ENCODE measurements around the gene COQ3.
"Not testable (repeated sequence)": the region's sequence is repeated elsewhere in the genome, so short reads cannot be mapped to it uniquely, and the experiment has no call there.

Gene COQ3

DNA sequence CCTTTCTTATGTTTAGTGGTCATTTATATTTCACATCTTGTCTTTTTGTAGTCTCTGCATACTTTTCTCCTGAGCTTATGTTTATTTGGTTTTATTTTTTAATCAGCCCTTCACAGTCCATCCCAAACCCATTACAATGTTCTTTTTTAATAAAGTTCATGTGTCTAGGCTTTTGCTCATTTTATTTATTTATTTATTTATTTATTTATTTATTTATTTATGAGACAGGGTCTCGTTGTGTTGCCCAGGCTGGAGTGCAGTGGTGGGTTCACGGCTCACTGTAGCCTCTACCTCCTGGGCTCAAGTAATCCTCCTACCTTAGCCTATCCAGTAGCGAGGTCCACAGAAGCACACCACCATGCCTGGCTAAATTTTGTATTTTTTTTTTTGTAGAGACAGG is 3.1 kb downstream of the COQ3 start:
- DNase-seq (ENCODE audit: low read depth in 3 of 3, low spot score in 1 of 3) = no peak

DNA sequence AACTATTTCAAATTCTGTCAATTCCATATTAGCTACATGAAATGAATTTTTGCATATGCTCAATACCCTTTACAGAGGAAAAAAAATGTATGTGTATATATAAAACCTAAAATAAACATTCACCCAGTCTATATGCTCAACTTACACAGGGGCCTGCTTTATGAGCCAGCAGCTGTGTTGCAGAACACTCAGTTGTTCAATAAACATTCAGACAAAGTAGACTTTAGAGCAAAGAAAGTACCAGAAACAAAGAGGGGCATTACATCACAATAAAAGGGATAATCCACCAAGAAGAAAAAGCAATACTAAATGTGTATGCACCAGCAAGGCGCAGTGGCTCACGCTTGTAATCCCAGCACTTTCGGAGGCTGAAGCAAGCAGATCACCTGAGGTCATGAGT is 9.5 kb downstream of the COQ3 start:
- no peak for DNase-seq (ENCODE audit: low read depth in 3 of 3, low spot score in 1 of 3)

DNA sequence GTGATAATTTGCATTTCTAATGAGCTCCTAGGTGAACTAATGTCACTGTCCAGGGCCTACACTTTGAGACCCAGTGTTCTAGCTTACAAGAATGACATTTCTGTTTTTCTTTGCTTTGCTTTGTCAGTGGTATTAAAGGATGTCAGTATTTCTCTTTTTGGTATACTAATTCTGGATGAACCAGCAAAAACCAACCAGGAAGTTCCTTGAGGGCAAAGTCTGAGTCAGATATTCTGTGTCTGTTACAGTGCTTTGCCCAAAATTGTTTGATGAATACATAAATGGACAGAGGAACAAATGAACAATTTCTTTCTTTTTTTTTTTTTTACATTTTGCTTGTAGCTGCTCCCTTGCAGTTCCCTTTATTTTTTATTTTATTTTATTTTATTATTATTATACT is 15.4 kb downstream of the COQ3 start:
- DNase-seq (ENCODE audit: low read depth in 3 of 3, low spot score in 1 of 3) = no peak

DNA sequence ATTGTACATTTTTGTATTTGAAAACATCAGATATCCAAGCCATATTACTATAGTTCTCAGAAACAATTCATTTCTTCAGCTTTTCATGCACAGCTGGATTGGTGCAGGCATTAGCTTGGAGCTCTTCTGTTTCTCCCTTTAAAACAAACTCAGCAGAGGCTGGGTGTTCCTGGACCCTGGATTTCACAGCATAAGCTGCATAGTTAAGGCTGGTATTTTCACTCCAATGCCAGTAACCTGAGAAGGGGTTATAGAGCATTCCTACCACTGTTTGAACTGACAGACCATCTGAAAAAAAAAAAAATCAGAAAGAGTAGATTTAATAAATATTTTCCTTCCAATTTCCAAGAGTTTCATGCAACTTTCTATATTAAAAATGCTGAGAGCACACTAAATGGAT is 24.5 kb downstream of the COQ3 start:
- DNase-seq (ENCODE audit: low read depth in 3 of 3, low spot score in 1 of 3) = no peak

GRCh38 chr6:99366852-99367251 is 27.1 kb downstream of the COQ3 start:
- no peak for DNase-seq (ENCODE audit: low read depth in 3 of 3, low spot score in 1 of 3)

GRCh38 chr6:99364026-99364425 is 30.0 kb downstream of the COQ3 start:
- DNase-seq (ENCODE audit: low read depth in 3 of 3, low spot score in 1 of 3) = no peak

- DNase-seq (ENCODE audit: low read depth in 3 of 3, low spot score in 1 of 3) = no peak
Observed at GRCh38 chr6:99362678-99363268, 31.2 kb downstream of the COQ3 start.

GRCh38 chr6:99359800-99360199 is 34.2 kb downstream of the COQ3 start:
- no peak for DNase-seq (ENCODE audit: low read depth in 3 of 3, low spot score in 1 of 3)

DNA sequence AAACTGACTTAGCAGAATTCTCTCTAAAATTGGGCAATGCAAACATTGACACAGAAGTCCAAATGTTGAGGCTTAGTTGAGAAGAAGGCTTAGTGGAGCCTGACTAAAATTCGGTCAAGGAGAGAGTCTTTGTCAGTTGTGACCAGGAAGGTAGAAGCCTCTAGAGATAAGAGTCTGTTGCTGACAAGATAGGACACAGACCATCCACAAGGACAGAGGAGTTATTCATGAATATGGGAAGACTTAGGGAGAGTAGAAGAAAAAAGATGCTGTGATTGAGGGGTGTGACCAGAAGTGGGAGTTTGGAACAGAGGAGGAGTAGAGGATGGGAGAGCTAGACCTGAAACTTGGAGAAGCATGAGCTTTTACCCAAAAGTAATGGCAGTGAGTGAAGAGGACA is 37.4 kb downstream of the COQ3 start:
- DNase-seq (ENCODE audit: low read depth in 3 of 3, low spot score in 1 of 3) = no peak

GRCh38 chr6:99354983-99355382 is 39.0 kb downstream of the COQ3 start:
- no peak for DNase-seq (ENCODE audit: low read depth in 3 of 3, low spot score in 1 of 3)

- no peak for DNase-seq (ENCODE audit: low read depth in 3 of 3, low spot score in 1 of 3)
Observed at GRCh38 chr6:99353126-99353525, 40.9 kb downstream of the COQ3 start.

DNA sequence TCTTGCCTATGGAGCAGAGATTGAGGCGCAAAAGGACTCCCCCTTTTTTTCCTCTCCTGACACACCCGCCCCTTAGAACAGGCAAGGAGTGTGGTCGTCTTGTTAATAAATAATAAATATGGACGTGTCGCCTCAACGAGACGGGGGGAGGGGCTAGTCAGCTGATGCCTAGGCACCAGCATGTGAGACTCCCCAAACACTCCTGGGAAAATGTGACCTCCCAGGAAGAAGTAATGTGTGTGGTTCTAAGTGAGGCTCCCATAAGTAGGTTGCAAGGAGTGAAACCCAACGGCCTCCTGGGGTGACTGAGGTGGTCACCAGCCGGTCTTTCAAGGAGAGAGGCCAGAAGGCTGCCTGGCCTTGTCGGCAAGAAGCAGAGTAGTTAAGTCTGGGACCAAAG is 43.4 kb downstream of the COQ3 start:
- DNase-seq (ENCODE audit: low read depth in 3 of 3, low spot score in 1 of 3) = no peak

- DNase-seq (ENCODE audit: low read depth in 3 of 3, low spot score in 1 of 3) = no peak
Observed at GRCh38 chr6:99349171-99350141, 44.5 kb downstream of the COQ3 start, which contains the start of gene FAXC. FAXC (minus strand) TSS chr6:99349674; CDS start chr6:99349372, 302 bp downstream.

DNA sequence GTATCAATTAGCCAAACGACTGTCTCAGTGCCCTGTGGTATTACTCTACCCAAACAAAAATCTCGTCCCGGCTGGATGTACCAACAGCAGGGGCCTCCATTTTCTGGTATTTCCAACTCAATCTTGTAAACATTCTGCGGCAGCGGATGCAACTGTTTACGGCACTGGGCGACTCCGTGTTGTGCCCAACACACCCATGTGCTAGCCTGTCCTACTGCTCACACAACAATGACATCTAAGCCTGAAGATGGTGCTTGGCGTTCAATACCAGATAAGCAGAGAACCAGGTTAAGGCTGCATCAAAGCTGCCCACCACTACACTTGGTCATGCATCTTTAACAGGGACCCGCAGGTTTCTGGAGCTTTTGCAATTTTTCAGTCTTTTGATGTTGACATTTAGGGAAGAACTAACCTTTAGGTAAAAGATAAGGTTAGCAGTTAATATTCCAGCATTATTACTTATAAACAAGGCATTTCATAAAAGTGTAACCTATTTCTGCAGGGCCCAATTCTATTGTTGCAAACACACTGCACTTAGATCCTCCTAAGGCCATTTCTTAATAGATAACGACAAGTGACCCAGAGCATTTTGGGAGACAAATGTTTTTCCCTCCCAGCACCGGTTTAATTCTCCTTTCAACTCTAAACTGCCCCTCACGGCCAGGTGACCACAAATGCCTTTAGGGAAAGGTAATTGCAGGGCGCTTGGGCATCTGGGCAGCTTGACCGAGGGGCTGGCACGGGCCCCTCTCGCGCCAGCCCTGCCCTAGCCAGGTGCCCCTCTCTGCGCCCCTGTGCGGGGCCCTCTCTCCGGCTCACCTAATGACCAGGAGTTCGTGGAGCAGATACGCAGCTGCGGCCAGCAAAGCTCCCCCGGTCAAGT is 45.5 kb downstream of the COQ3 start:
- no peak for DNase-seq (ENCODE audit: low read depth in 3 of 3, low spot score in 1 of 3)

- no peak for DNase-seq (ENCODE audit: low read depth in 3 of 3, low spot score in 1 of 3)
Observed at GRCh38 chr6:99347804-99348203, 46.2 kb downstream of the COQ3 start.

- DNase-seq (ENCODE audit: low read depth in 3 of 3, low spot score in 1 of 3) = no peak
Observed at GRCh38 chr6:99346595-99346994, 47.4 kb downstream of the COQ3 start.

GRCh38 chr6:99345164-99345563 is 48.8 kb downstream of the COQ3 start:
- DNase-seq (ENCODE audit: low read depth in 3 of 3, low spot score in 1 of 3) = no peak

- no peak for DNase-seq (ENCODE audit: low read depth in 3 of 3, low spot score in 1 of 3)
Observed at GRCh38 chr6:99344289-99344688, 49.7 kb downstream of the COQ3 start.

DNA sequence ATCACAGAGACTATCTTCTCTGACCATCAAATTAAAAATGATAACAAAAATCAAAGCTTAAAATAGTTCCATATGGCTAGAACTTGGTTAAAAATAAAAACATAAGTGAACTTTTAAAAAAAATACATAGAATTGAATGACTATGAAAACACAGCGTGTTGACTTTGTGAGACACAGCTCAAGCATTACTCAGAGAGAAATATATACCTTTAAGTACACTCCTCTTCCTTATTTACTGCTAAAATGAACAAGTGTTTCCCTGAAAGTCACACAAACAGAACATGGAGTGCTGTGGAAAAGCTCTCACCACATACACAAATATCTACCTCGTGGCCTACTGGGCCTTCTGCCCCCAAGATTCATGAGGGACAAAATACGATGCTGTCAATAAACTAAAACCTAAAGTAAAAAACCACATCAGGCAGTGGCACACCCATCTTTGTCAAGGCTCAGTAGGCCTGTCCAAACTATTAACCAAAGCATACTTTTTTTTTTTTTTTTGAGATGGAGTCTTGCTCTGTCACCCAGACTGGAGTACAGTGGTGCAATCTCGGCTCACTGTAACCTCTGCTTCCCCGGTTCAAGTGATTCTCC is 52.0 kb downstream of the COQ3 start:
- DNase-seq (ENCODE audit: low read depth in 3 of 3, low spot score in 1 of 3) = no peak

GRCh38 chr6:99338188-99338587 is 55.8 kb downstream of the COQ3 start:
- DNase-seq (ENCODE audit: low read depth in 3 of 3, low spot score in 1 of 3) = no peak

- DNase-seq (ENCODE audit: low read depth in 3 of 3, low spot score in 1 of 3) = not testable (repeated sequence)
Observed at GRCh38 chr6:99335298-99335697, 58.7 kb downstream of the COQ3 start.
